ENCODE results near the gene OSBPL2.

- no peak for TF ChIP-seq EZH2 (IDR thresholded peaks at IDR 0.05; ENCODE audit: borderline replicate concordance, low read depth, low read length, severe bottlenecking)
- no peak for TF ChIP-seq CTCF (IDR thresholded peaks at IDR 0.05; ENCODE audit: borderline replicate concordance, extremely low read depth, low read length, poor library complexity, severe bottlenecking)
Measured at GRCh38 chr20:62338294-62338620, 99.9 kb downstream of the OSBPL2 start.

Measured in DND-41 (cell line).